ENCODE measurements around the gene TNK2. TPM values are rescaled to one million over a fixed set of nuclear protein-coding genes. Genes with fewer than 3 reads are reported as not detected.
"Not testable (repeated sequence)": the region's sequence is repeated elsewhere in the genome, so short reads cannot be mapped to it uniquely, and the experiment has no call there.

Gene TNK2
- total RNA-seq, 1 donor from 2014 or later = 39.1 TPM

DNA sequence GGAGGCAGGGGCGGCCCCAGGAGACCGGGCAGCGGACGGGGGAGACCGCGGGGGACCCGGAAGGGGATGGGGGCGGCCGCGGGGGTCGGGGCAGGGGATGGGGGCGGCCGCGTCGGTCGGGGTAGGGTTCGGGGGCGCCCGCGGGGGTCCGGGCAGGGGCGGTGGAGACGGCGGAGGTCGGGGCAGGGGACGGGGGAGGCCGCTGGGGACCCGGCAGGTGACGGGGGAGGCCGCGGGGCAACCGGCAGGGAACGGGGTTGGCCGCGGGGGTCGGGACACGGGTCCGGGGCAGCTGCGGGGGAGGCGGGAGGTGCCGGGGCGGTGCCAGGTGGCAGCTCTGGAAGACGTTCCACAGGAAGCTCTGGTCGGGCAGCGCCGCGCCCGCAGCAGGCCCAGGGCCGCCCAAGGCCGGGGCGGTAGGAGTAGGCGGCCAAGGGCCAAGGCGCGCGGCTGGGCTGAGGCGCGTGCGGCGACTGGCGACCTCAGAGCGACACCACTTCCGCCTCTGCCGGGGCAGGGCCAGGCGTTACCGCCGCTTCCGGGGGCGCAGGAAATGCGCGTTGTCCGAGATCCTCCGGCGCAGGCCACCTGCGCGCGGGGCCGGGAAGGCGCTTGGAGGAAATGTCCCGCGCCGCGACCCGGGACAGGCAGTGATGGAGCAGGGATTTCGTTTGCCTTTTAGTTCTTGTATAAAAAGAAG lies 45.9 kb upstream of the TNK2 start:
- not testable (repeated sequence) for H3K4me1 Mint-ChIP-seq (ENCODE audit: low read depth, unreplicated experiment); H3K4me1 ChIP-seq (ENCODE audit: insufficient read depth, low read length); H3K27me3 Mint-ChIP-seq (ENCODE audit: low read depth, unreplicated experiment); H3K36me3 Mint-ChIP-seq (ENCODE audit: low read depth, unreplicated experiment); H3K27me3 ChIP-seq (ENCODE audit: insufficient read depth, low read length); H4K20me1 ChIP-seq (ENCODE audit: insufficient read depth, low read length); H3K36me3 ChIP-seq (ENCODE audit: insufficient read depth, low read length); H3K9ac ChIP-seq (ENCODE audit: low read length); H3K9me3 ChIP-seq (ENCODE audit: insufficient read depth, low read depth, low read length); H3K79me2 ChIP-seq (ENCODE audit: insufficient read depth, low read length); H3K27ac Mint-ChIP-seq (ENCODE audit: unreplicated experiment); H3K9me3 Mint-ChIP-seq (ENCODE audit: unreplicated experiment); H3K27ac ChIP-seq (ENCODE audit: low read depth, low read length); FAIRE-seq
- H3K4me2 ChIP-seq (ENCODE audit: low read length) = peak overlapping the region; percentile 74
- DNase-seq (ENCODE audit: low read depth) = peak; percentile 20
- H3K4me3 Mint-ChIP-seq (ENCODE audit: unreplicated experiment) = peak overlapping the region; percentile 87
- peak overlapping the region; percentile 39 for H3K4me3 ChIP-seq (ENCODE audit: insufficient read depth, low read depth, low read length)
- H2AFZ ChIP-seq (ENCODE audit: low read depth, low read length) = peak overlapping the region; percentile 41

DNA sequence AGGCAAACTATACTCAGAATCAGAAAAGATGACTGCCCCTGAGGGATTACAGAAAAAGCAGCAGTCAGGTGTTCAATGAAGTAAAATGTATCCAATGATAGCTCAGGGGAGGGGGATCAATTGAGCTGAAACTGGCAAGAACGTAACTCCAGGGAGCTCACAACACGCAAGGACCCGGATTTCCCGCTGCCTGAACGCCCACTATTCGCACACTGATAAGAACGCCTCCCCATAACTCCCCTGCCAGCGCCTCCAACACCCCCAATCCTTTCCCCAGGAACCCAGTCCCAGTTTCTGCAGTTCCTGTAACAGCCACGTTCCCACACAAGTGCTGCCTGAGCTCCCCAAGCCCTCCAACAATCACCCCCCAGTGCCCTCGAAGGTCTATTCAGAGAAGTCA lies 44.2 kb upstream of the TNK2 start:
- H3K27ac Mint-ChIP-seq (ENCODE audit: unreplicated experiment); H3K9ac ChIP-seq (ENCODE audit: low read length); H3K4me2 ChIP-seq (ENCODE audit: low read length); H3K9me3 Mint-ChIP-seq (ENCODE audit: unreplicated experiment); H3K27ac ChIP-seq (ENCODE audit: low read depth, low read length); H3K4me3 ChIP-seq (ENCODE audit: insufficient read depth, low read depth, low read length); H3K27me3 ChIP-seq (ENCODE audit: insufficient read depth, low read length); H3K36me3 ChIP-seq (ENCODE audit: insufficient read depth, low read length); H3K4me1 Mint-ChIP-seq (ENCODE audit: low read depth, unreplicated experiment); DNase-seq (ENCODE audit: low read depth); H3K36me3 Mint-ChIP-seq (ENCODE audit: low read depth, unreplicated experiment); H3K79me2 ChIP-seq (ENCODE audit: insufficient read depth, low read length); H3K9me3 ChIP-seq (ENCODE audit: insufficient read depth, low read depth, low read length); H2AFZ ChIP-seq (ENCODE audit: low read depth, low read length); H3K4me1 ChIP-seq (ENCODE audit: insufficient read depth, low read length); H4K20me1 ChIP-seq (ENCODE audit: insufficient read depth, low read length); FAIRE-seq; H3K27me3 Mint-ChIP-seq (ENCODE audit: low read depth, unreplicated experiment): not testable (repeated sequence)
- peak overlapping the region; percentile 2 for H3K4me3 Mint-ChIP-seq (ENCODE audit: unreplicated experiment)

- not testable (repeated sequence) for FAIRE-seq; H3K4me2 ChIP-seq (ENCODE audit: low read length); H3K79me2 ChIP-seq (ENCODE audit: insufficient read depth, low read length); H3K4me3 Mint-ChIP-seq (ENCODE audit: unreplicated experiment); H2AFZ ChIP-seq (ENCODE audit: low read depth, low read length); H3K9me3 Mint-ChIP-seq (ENCODE audit: unreplicated experiment); H3K9me3 ChIP-seq (ENCODE audit: insufficient read depth, low read depth, low read length); H3K27me3 ChIP-seq (ENCODE audit: insufficient read depth, low read length); DNase-seq (ENCODE audit: low read depth); H3K4me1 Mint-ChIP-seq (ENCODE audit: low read depth, unreplicated experiment); H3K27ac Mint-ChIP-seq (ENCODE audit: unreplicated experiment); H3K9ac ChIP-seq (ENCODE audit: low read length); H3K4me3 ChIP-seq (ENCODE audit: insufficient read depth, low read depth, low read length); H4K20me1 ChIP-seq (ENCODE audit: insufficient read depth, low read length); H3K27me3 Mint-ChIP-seq (ENCODE audit: low read depth, unreplicated experiment); H3K36me3 Mint-ChIP-seq (ENCODE audit: low read depth, unreplicated experiment); H3K27ac ChIP-seq (ENCODE audit: low read depth, low read length); H3K36me3 ChIP-seq (ENCODE audit: insufficient read depth, low read length); H3K4me1 ChIP-seq (ENCODE audit: insufficient read depth, low read length)
These were observed 43.3 kb upstream of the TNK2 start for GRCh38 chr3:195951443-195952177.

GRCh38 chr3:195950731-195951130 lies 42.4 kb upstream of the TNK2 start:
- not testable (repeated sequence) for H3K79me2 ChIP-seq (ENCODE audit: insufficient read depth, low read length); H3K27me3 ChIP-seq (ENCODE audit: insufficient read depth, low read length); H3K36me3 Mint-ChIP-seq (ENCODE audit: low read depth, unreplicated experiment); H2AFZ ChIP-seq (ENCODE audit: low read depth, low read length); H3K36me3 ChIP-seq (ENCODE audit: insufficient read depth, low read length); H3K4me2 ChIP-seq (ENCODE audit: low read length); H4K20me1 ChIP-seq (ENCODE audit: insufficient read depth, low read length); H3K27ac Mint-ChIP-seq (ENCODE audit: unreplicated experiment); H3K4me1 Mint-ChIP-seq (ENCODE audit: low read depth, unreplicated experiment); H3K27ac ChIP-seq (ENCODE audit: low read depth, low read length); H3K9ac ChIP-seq (ENCODE audit: low read length); H3K4me3 ChIP-seq (ENCODE audit: insufficient read depth, low read depth, low read length); H3K27me3 Mint-ChIP-seq (ENCODE audit: low read depth, unreplicated experiment); H3K9me3 ChIP-seq (ENCODE audit: insufficient read depth, low read depth, low read length); H3K4me3 Mint-ChIP-seq (ENCODE audit: unreplicated experiment); H3K9me3 Mint-ChIP-seq (ENCODE audit: unreplicated experiment); FAIRE-seq; H3K4me1 ChIP-seq (ENCODE audit: insufficient read depth, low read length); DNase-seq (ENCODE audit: low read depth)

DNA sequence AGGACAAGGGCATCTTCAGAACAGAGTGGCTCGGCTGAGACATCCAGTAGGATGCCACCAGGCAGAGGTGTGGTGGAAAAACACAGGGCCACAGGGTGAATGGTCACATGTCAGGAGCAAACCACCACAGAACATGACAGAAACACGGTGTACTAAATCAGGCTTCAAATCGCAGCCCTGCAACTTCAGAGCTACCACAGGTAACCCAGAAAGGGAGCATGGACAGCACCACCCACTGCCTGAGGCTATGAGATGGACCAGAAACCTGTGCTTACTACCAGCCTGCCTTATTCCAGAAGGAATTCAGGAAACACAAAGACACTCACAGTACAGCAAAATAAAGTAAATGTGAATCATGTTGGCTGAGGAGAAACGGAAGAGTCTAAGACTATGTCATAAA lies 41.8 kb upstream of the TNK2 start:
- not testable (repeated sequence) for H3K4me2 ChIP-seq (ENCODE audit: low read length); H3K4me3 Mint-ChIP-seq (ENCODE audit: unreplicated experiment); H3K4me1 Mint-ChIP-seq (ENCODE audit: low read depth, unreplicated experiment); H3K27me3 ChIP-seq (ENCODE audit: insufficient read depth, low read length); H3K27ac Mint-ChIP-seq (ENCODE audit: unreplicated experiment); H3K4me1 ChIP-seq (ENCODE audit: insufficient read depth, low read length); H3K27ac ChIP-seq (ENCODE audit: low read depth, low read length); H3K27me3 Mint-ChIP-seq (ENCODE audit: low read depth, unreplicated experiment); DNase-seq (ENCODE audit: low read depth); H3K36me3 ChIP-seq (ENCODE audit: insufficient read depth, low read length); H3K9me3 Mint-ChIP-seq (ENCODE audit: unreplicated experiment); H4K20me1 ChIP-seq (ENCODE audit: insufficient read depth, low read length); H3K4me3 ChIP-seq (ENCODE audit: insufficient read depth, low read depth, low read length); H2AFZ ChIP-seq (ENCODE audit: low read depth, low read length); H3K79me2 ChIP-seq (ENCODE audit: insufficient read depth, low read length); H3K9me3 ChIP-seq (ENCODE audit: insufficient read depth, low read depth, low read length); H3K9ac ChIP-seq (ENCODE audit: low read length); FAIRE-seq
- peaks cover 11% of the 10 kb centered on the region for H3K36me3 Mint-ChIP-seq (ENCODE audit: low read depth, unreplicated experiment)
